SK-N-SH treated with all-trans-retinoic acid at 6 μM for 48 hours (cell line): ENCODE data around the gene CYSRT1.

Source experiments
- ATAC-seq: fragments of 200-7000 bp; cut with Tn5 transposase; 3 replicates; pipeline ENCODE4 v1.9.1; 2020; ENCODE audit warnings: mild to moderate bottlenecking, moderate library complexity
- ARNTL ChIP-seq: fragments of 450-650 bp; formaldehyde crosslinking; IDR thresholded peaks from 2 replicates; pipeline ENCODE4 v1.5.0; 2020; ENCODE audit warnings: low read depth, mild to moderate bottlenecking, moderate library complexity, borderline replicate concordance
- BACH2 ChIP-seq: fragments of 250-450 bp; sonication (Bioruptor Pico); IDR thresholded peaks from 2 replicates; pipeline ENCODE4 v1.9.0; 2021; ENCODE audit warnings: mild to moderate bottlenecking, borderline replicate concordance
- CREB5 ChIP-seq: fragments of 250-450 bp; sonication (Bioruptor Pico); IDR thresholded peaks from 2 replicates; pipeline ENCODE4 v1.5.1; 2020; ENCODE audit warnings: low read depth, mild to moderate bottlenecking, moderate library complexity
- CSDC2 ChIP-seq: fragments of 250-450 bp; sonication (Bioruptor Pico); IDR thresholded peaks from 2 replicates; pipeline ENCODE4 v1.5.0; 2020; ENCODE audit warnings: mild to moderate bottlenecking, moderate library complexity
- CSRNP3 ChIP-seq: fragments of 250-450 bp; sonication (Bioruptor Pico); IDR thresholded peaks from 2 replicates; pipeline ENCODE4 v1.5.1; 2021; ENCODE audit warnings: mild to moderate bottlenecking, moderate library complexity
- ESRRG ChIP-seq: fragments of 250-450 bp; sonication (Bioruptor Pico); IDR thresholded peaks from 2 replicates; pipeline ENCODE4 v1.6.1; 2021; ENCODE audit warnings: mild to moderate bottlenecking
- GLIS3 ChIP-seq: fragments of 250-450 bp; sonication (Bioruptor Pico); IDR thresholded peaks from 2 replicates; pipeline ENCODE4 v1.5.0; 2020; ENCODE audit warnings: mild to moderate bottlenecking, moderate library complexity
- ISL1 ChIP-seq: fragments of 250-450 bp; sonication (Bioruptor Pico); IDR thresholded peaks from 2 replicates; pipeline ENCODE4 v2.1.2; 2022; ENCODE audit warnings: mild to moderate bottlenecking, moderate library complexity
- OSR1 ChIP-seq: fragments of 250-450 bp; sonication (Bioruptor Pico); IDR thresholded peaks from 2 replicates; pipeline ENCODE4 v1.8.0; 2022; ENCODE audit warnings: moderate library complexity, mild to moderate bottlenecking, inconsistent platforms
- PPARA ChIP-seq: fragments of 250-450 bp; sonication (Bioruptor Pico); IDR thresholded peaks from 2 replicates; pipeline ENCODE4 v1.5.0; 2020; ENCODE audit warnings: mild to moderate bottlenecking, borderline replicate concordance
- RARB ChIP-seq: fragments of 250-450 bp; sonication (Bioruptor Pico); IDR thresholded peaks from 2 replicates; pipeline ENCODE4 v1.8.0; 2021; ENCODE audit warnings: mild to moderate bottlenecking, moderate library complexity
- SNAI2 ChIP-seq: fragments of 250-450 bp; sonication (Bioruptor Pico); IDR thresholded peaks from 2 replicates; pipeline ENCODE4 v1.5.0; 2020; ENCODE audit warnings: mild to moderate bottlenecking, moderate library complexity
- TCF4 ChIP-seq: fragments of 250-450 bp; sonication (Bioruptor Pico); IDR thresholded peaks from 2 replicates; pipeline ENCODE4 v1.8.0; 2021; ENCODE audit warnings: mild to moderate bottlenecking, moderate library complexity, borderline replicate concordance
- TOX ChIP-seq: fragments of 250-450 bp; sonication (Bioruptor Pico); IDR thresholded peaks from 2 replicates; pipeline ENCODE4 v1.8.0; 2021; ENCODE audit warnings: mild to moderate bottlenecking, moderate library complexity, borderline replicate concordance
- ZC3H10 ChIP-seq: fragments of 250-450 bp; sonication (Bioruptor Pico); IDR thresholded peaks from 2 replicates; pipeline ENCODE4 v1.5.1; 2021; ENCODE audit warnings: mild to moderate bottlenecking, moderate library complexity
- ZFP30 ChIP-seq: fragments of 450-650 bp; formaldehyde crosslinking; IDR thresholded peaks from 2 replicates; pipeline ENCODE4 v1.5.0; 2022; ENCODE audit warnings: mild to moderate bottlenecking, moderate library complexity
- ZNF565 ChIP-seq: fragments of 450-650 bp; formaldehyde crosslinking; conservative IDR thresholded peaks from 2 replicates; pipeline ENCODE4 v1.5.0; 2020; ENCODE audit warnings: low read depth, mild to moderate bottlenecking, moderate library complexity
- ZNF70 ChIP-seq: fragments of 450-650 bp; formaldehyde crosslinking; IDR thresholded peaks from 2 replicates; pipeline ENCODE4 v1.5.0; 2020; ENCODE audit warnings: mild to moderate bottlenecking, moderate library complexity
- ZNF8 ChIP-seq: fragments of 450-650 bp; formaldehyde crosslinking; IDR thresholded peaks from 2 replicates; pipeline ENCODE4 v1.5.0; 2020; ENCODE audit warnings: mild to moderate bottlenecking, moderate library complexity
- TF ChIP-seq, protein P1 (sequence below): fragments of 250-450 bp; sonication (Bioruptor Pico); IDR thresholded peaks from 2 replicates; pipeline ENCODE4 v1.8.0; 2021; ENCODE audit warnings: low read depth, mild to moderate bottlenecking, moderate library complexity, borderline replicate concordance
- TF ChIP-seq, protein P2 (sequence below): fragments of 250-450 bp; sonication (Bioruptor Pico); IDR thresholded peaks from 2 replicates; pipeline ENCODE4 v1.8.0; 2020; ENCODE audit warnings: mild to moderate bottlenecking, moderate library complexity, borderline replicate concordance

Gene CYSRT1

GRCh38 chr9:137186385-137186784, 38.6 kb upstream of the CYSRT1 start:
- TF ChIP-seq CSRNP3 (CRISPR knock-in tag) = no peak
- ATAC-seq = no peak

- TF ChIP-seq CSRNP3 (CRISPR knock-in tag) (no peak), GLIS3 (no peak), OSR1 (no peak)
- TF ChIP-seq, protein P1, sequence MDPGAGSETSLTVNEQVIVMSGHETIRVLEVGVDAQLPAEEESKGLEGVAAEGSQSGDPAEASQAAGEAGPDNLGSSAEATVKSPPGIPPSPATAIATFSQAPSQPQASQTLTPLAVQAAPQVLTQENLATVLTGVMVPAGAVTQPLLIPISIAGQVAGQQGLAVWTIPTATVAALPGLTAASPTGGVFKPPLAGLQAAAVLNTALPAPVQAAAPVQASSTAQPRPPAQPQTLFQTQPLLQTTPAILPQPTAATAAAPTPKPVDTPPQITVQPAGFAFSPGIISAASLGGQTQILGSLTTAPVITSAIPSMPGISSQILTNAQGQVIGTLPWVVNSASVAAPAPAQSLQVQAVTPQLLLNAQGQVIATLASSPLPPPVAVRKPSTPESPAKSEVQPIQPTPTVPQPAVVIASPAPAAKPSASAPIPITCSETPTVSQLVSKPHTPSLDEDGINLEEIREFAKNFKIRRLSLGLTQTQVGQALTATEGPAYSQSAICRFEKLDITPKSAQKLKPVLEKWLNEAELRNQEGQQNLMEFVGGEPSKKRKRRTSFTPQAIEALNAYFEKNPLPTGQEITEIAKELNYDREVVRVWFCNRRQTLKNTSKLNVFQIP = no peak
Measured at GRCh38 chr9:137187386-137187785, 37.6 kb upstream of the CYSRT1 start.

GRCh38 chr9:137188086-137188489, 36.9 kb upstream of the CYSRT1 start:
- TF ChIP-seq CREB5 = no peak
- TF ChIP-seq, protein P2, sequence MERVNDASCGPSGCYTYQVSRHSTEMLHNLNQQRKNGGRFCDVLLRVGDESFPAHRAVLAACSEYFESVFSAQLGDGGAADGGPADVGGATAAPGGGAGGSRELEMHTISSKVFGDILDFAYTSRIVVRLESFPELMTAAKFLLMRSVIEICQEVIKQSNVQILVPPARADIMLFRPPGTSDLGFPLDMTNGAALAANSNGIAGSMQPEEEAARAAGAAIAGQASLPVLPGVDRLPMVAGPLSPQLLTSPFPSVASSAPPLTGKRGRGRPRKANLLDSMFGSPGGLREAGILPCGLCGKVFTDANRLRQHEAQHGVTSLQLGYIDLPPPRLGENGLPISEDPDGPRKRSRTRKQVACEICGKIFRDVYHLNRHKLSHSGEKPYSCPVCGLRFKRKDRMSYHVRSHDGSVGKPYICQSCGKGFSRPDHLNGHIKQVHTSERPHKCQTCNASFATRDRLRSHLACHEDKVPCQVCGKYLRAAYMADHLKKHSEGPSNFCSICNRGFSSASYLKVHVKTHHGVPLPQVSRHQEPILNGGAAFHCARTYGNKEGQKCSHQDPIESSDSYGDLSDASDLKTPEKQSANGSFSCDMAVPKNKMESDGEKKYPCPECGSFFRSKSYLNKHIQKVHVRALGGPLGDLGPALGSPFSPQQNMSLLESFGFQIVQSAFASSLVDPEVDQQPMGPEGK (CRISPR knock-in tag) = no peak
- TF ChIP-seq ESRRG (CRISPR knock-in tag) = no peak
- no peak for TF ChIP-seq ISL1 (CRISPR knock-in tag)
- no peak for TF ChIP-seq TOX (CRISPR knock-in tag)
- no peak for TF ChIP-seq CSDC2
- TF ChIP-seq BACH2 (CRISPR knock-in tag) = no peak
- TF ChIP-seq ARNTL (CRISPR knock-in tag) = no peak
- no peak for TF ChIP-seq TCF4
- TF ChIP-seq ZNF565 (CRISPR knock-in tag) = no peak
- TF ChIP-seq ZFP30 = no peak
- TF ChIP-seq OSR1 = no peak
- TF ChIP-seq RARB (CRISPR knock-in tag) = no peak
- TF ChIP-seq CSRNP3 (CRISPR knock-in tag) = no peak
- TF ChIP-seq ZNF70 (CRISPR knock-in tag) = no peak
- no peak for TF ChIP-seq PPARA (CRISPR knock-in tag)
- TF ChIP-seq ZC3H10 (CRISPR knock-in tag) = no peak
- TF ChIP-seq SNAI2 = no peak
- TF ChIP-seq ZNF8 (CRISPR knock-in tag) = no peak
- TF ChIP-seq, protein P1 = no peak
- ATAC-seq = peak; percentile 13

More at GRCh38 chr9:137187386-137187785, 37.6 kb upstream of the CYSRT1 start:
- no peak for ATAC-seq
